ENCODE data around the gene HOOK2. TPM values are rescaled to one million over a fixed set of nuclear protein-coding genes. Genes with fewer than 3 reads are reported as not detected.

The HOOK2 gene
- total and polyA plus RNA-seq, 2 of the 13 experiments (the other 11 are each of a cell fraction or from before 2014, with no cell fraction given), result 9.2 to 12.9 TPM

DNA sequence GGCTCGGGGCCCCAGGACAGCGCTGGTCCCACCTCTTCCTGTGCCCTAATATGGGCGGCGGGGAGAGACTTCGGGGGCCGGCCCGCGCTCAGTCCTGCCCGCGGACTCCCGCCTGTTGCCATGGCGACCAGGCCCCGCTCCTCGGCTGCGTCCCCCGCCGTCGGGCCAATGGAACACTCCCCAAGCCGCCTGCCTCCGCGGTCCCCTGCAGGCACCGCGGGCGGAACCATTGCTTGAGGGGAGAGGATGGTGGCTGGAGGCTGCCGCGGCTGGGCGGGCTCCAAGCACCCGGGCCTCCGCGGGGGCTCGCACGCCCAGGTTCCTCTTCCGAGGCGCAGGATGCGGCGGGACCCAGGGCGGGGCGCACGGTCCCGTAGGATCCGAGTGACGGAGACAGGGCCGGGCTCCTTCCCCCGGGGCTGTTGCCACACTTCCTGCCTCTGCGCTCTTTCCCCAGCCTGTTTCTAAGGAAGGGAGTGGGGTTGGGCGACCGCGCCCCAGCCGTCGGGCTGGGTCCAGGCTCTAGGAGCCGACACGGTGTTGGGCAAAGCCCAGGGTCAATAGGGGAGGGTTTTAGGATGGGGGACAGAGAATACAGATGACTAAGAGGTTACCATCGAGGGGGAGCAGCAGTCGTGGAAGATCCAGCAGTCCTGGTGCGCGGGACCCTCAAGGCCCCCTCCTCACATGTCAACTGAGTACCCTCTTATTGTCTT is 14.7 kb upstream of the HOOK2 start (continued):
- TF ChIP-seq, protein P1, sequence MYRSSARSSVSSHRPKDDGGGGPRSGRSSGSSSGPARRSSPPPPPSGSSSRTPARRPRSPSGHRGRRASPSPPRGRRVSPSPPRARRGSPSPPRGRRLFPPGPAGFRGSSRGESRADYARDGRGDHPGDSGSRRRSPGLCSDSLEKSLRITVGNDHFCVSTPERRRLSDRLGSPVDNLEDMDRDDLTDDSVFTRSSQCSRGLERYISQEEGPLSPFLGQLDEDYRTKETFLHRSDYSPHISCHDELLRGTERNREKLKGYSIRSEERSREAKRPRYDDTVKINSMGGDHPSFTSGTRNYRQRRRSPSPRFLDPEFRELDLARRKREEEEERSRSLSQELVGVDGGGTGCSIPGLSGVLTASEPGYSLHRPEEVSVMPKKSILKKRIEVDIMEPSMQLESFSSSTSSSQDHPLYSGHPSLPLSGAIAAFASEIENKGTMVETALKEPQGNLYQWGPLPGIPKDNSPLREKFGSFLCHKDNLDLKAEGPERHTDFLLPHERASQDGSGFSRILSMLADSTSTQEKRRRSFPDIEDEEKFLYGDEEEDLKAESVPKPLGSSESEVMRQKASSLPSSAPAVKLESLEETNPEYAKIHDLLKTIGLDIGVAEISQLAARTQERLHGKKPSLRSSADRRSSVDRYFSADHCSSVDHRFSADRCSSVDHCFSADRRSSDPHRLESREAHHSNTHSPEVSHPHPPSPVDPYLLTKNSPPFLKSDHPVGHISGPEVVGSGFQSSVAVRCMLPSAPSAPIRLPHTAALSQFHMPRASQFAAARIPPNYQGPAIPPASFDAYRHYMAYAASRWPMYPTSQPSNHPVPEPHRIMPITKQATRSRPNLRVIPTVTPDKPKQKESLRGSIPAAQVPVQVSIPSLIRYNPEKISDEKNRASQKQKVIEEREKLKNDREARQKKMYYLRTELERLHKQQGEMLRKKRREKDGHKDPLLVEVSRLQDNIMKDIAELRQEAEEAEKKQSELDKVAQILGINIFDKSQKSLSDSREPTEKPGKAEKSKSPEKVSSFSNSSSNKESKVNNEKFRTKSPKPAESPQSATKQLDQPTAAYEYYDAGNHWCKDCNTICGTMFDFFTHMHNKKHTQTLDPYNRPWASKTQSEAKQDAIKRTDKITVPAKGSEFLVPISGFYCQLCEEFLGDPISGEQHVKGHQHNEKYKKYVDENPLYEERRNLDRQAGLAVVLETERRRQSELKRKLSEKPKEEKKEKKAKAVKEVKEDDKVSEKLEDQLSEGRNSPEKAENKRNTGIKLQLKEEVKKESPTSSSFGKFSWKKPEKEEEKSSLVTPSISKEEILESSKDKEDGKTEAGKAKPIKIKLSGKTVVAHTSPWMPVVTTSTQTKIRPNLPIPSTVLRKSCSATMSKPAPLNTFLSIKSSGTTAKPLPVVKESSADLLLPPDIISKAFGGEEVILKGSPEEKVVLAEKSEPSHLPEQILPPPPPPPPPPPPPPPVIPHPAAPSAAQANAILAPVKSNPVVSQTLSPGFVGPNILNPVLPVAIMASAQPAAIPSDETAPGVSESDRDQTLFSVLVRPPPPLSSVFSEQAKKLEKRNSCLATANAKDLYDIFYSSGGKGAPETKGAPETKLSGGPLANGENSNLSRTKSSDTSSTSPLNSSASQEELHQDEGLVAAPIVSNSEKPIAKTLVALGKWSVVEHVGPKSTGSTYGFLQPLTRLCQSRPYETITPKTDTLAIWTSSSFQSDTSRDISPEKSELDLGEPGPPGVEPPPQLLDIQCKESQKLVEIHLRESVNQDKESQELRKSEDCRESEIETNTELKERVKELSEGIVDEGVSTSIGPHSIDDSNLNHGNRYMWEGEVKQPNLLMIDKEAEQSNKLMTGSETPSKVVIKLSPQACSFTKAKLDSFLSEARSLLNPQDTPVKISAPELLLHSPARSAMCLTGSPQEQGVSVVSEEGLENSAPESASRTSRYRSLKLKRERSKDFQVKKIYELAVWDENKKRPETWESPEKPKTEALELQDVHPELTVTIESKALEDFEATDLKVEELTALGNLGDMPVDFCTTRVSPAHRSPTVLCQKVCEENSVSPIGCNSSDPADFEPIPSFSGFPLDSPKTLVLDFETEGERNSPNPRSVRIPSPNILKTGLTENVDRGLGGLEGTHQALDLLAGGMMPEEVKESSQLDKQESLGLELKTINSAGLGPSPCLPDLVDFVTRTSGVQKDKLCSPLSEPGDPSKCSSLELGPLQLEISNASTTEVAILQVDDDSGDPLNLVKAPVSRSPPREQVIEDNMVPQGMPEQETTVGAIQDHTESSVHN (CRISPR knock-in tag; IDR thresholded peaks at IDR 0.05), result no peak
- TF ChIP-seq ZFP36L1 (CRISPR knock-in tag; IDR thresholded peaks at IDR 0.05), result no peak
- no peak for TF ChIP-seq ZBTB42 (CRISPR knock-in tag; IDR thresholded peaks at IDR 0.05)
- no peak for TF ChIP-seq NFE2 (CRISPR knock-in tag; IDR thresholded peaks at IDR 0.05)
- TF ChIP-seq FOXM1 (CRISPR knock-in tag; IDR thresholded peaks at IDR 0.05), result no peak
- TF ChIP-seq POLR2G (IDR thresholded peaks at IDR 0.05; ENCODE audit: low read depth, low read length), result peak; percentile 62; the same call in 1 of the 2 replicates
- TF ChIP-seq, protein P2, sequence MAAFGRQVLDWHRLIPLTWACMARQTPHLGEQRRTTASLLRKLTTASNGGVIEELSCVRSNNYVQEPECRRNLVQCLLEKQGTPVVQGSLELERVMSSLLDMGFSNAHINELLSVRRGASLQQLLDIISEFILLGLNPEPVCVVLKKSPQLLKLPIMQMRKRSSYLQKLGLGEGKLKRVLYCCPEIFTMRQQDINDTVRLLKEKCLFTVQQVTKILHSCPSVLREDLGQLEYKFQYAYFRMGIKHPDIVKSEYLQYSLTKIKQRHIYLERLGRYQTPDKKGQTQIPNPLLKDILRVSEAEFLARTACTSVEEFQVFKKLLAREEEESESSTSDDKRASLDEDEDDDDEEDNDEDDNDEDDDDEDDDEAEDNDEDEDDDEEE (CRISPR knock-in tag; IDR thresholded peaks at IDR 0.05), result no peak
- TF ChIP-seq, protein P3, sequence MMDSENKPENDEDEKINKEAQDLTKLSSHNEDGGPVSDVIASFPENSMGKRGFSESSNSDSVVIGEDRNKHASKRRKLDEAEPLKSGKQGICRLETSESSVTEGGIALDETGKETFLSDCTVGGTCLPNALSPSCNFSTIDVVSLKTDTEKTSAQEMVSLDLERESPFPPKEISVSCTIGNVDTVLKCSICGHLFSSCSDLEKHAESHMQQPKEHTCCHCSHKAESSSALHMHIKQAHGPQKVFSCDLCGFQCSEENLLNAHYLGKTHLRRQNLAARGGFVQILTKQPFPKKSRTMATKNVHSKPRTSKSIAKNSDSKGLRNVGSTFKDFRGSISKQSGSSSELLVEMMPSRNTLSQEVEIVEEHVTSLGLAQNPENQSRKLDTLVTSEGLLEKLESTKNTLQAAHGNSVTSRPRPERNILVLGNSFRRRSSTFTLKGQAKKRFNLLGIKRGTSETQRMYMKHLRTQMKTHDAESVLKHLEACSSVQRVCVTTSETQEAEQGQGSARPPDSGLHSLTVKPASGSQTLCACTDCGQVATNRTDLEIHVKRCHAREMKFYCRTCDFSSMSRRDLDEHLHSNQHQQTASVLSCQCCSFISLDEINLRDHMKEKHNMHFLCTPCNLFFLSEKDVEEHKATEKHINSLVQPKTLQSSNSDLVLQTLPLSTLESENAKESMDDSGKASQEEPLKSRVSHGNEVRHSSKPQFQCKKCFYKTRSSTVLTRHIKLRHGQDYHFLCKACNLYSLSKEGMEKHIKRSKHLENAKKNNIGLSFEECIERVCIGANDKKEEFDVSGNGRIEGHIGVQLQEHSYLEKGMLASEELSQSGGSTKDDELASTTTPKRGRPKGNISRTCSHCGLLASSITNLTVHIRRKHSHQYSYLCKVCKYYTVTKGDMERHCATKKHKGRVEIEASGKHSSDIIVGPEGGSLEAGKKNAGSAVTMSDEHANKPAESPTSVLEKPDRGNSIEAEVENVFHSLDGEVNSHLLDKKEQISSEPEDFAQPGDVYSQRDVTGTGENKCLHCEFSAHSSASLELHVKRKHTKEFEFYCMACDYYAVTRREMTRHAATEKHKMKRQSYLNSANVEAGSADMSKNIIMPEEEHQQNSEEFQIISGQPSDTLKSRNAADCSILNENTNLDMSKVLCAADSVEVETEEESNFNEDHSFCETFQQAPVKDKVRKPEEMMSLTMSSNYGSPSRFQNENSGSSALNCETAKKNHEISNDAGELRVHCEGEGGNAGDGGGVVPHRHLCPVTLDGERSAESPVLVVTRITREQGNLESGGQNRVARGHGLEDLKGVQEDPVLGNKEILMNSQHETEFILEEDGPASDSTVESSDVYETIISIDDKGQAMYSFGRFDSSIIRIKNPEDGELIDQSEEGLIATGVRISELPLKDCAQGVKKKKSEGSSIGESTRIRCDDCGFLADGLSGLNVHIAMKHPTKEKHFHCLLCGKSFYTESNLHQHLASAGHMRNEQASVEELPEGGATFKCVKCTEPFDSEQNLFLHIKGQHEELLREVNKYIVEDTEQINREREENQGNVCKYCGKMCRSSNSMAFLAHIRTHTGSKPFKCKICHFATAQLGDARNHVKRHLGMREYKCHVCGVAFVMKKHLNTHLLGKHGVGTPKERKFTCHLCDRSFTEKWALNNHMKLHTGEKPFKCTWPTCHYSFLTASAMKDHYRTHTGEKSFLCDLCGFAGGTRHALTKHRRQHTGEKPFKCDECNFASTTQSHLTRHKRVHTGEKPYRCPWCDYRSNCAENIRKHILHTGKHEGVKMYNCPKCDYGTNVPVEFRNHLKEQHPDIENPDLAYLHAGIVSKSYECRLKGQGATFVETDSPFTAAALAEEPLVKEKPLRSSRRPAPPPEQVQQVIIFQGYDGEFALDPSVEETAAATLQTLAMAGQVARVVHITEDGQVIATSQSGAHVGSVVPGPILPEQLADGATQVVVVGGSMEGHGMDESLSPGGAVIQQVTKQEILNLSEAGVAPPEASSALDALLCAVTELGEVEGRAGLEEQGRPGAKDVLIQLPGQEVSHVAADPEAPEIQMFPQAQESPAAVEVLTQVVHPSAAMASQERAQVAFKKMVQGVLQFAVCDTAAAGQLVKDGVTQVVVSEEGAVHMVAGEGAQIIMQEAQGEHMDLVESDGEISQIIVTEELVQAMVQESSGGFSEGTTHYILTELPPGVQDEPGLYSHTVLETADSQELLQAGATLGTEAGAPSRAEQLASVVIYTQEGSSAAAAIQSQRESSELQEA (CRISPR knock-in tag; IDR thresholded peaks at IDR 0.05; ENCODE audit: not compliant biosample characterization), result no peak
- TF ChIP-seq IKZF1 (IDR thresholded peaks at IDR 0.05), result no peak
- TF ChIP-seq MAFF (IDR thresholded peaks at IDR 0.05; ENCODE audit: low read depth, low read length), result no peak

Data from HepG2 (cell line).